SW 1271 (cell line): ENCODE results near the gene NR2F1-AS1.

Experiments
- DNase-seq, 2 experiments: peaks; one replicate each; lab custom pipeline; 2025; lab: John Stamatoyannopoulos, UW

The NR2F1-AS1 gene

DNA sequence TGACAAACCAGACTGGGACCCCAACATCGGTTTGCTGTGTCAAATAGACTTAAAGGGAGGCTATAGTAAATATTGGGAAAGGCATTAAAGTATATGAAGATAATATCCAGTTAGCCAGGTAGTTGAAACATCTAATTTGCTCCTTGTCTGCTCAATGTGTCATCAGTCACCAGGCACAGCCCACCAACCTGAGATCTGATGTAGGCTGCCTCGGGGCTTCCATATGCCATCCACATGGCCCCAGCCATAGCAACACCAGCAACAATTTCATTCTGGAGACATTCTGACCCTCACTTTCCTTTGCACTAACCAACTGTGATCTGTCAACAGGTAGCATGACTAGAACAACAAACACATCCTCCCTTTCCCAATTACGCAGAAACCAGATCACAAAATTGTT lies 196.0 kb downstream of the NR2F1-AS1 start:
- DNase-seq: no peak

DNA sequence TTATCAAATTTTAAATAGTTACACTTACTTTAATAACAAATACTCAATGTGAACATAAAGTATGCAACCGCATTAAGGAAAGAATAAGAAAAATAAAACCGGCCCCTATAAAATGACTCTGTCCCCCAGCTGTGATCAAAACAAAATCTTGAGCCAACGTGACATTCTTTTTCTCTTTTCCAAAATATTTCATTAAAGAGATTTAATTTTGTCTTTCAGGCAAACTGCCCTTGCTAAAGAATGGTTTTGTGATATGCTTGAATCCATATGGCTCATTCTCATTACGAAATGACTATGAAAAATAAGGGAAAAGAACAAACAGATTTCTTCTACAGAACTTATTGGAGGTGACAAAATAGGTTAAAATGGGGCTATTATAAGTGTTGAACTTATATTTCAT lies 197.0 kb downstream of the NR2F1-AS1 start:
- DNase-seq: no peak

DNA sequence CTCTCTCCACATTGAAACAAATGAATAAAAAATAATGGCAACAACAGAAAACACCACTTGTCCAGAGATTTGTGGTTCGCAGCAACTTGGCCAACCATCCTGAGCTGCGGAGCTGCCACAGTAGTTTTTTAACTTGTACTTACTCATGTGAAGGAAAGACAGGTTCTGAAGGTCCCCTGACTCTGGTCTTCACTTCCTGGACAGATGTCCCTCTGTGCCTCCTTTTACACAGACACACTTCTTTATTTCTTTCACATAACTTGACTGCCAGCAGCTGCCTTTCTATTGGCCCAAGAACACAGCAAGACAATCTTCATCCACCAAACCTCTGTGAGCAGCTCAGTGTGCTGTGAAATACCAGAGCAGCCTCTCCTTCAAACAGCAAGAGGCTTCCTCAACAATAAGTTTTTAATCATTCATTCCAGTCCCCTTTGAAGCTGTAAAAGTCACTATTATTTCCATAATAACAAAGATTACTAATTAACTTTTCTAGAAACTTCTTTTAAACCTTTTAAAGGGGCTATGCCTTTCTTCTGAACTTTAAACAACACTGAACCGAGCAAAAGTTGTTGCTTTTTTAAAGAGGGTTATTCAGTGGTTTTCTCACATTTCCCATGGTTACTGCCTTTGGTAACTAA lies 198.7 kb downstream of the NR2F1-AS1 start:
- no peak for DNase-seq

DNA sequence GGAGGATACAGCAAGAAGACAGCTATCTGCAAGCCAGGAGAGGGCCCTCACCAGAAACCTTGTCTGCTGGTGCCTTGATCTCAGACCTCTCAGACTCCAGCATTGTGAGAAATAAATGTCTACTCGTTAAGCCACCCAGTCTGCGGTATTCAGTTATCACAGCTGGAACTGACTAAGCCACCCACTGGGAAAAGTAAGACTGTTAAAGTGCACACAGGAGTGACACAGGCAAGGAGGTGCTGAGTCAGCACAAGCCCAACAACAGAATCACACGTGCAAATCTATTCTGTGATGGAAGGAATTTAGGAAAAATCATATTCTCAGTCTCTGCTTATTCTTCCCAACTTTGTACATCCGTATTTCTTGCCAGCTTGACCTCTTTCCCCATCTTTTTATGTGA lies 200.0 kb downstream of the NR2F1-AS1 start:
- no peak for DNase-seq

DNA sequence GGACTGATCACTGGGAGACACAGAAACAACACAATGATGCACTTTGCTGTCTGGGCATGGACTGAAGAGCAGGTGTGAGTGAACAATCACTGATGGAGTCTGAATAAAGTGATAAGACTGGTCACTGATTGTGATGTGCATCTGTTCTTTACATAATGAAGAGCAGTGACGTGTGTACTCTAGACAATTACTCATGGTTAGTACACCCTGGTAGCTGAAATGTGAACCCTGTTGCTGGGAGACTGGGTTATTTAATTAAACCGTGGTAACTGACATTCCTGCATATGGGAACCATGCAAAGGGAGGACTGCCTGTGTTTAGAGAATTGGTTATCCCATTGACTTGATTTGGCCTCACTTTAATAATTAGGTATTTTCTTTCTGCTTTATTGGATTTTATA lies 202.9 kb downstream of the NR2F1-AS1 start:
- DNase-seq: no peak

DNA sequence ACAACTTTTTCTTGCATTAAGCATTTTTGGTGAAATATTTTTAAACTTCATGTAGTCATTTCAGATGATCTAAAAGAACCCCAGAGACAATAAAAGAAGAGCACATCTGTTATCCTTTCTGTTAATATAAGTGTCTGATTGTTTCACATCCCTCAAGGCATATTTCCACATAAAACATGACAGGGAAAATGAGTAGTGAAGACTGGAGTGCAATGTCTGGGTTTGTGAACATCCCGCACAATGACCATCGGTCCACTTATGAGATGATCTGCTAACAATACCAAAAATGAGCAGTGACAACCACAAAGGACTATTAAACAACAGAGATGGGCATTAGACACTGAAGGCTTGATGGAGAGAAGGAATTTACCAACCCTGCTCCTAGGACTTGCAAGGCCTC lies 209.1 kb downstream of the NR2F1-AS1 start:
- no peak for DNase-seq

DNA sequence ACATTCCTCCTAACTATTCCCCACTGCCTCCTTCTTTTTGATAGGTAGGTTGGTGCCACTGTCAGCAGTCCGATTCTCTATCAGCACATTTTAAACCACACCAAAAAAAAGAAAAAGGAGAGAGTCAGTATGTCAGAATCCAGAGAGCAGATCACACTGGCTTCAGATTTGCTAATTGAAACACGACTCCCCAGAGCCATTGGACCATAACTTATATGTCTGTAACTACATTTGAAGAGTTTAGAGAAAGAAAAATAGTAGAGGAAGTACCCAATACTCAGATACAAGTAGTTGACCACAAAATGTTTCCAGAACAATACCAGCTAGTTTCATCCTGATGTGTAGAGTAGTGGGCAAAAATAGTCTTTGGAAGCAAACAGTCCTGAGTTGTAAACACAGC lies 216.6 kb downstream of the NR2F1-AS1 start:
- DNase-seq: no peak

DNA sequence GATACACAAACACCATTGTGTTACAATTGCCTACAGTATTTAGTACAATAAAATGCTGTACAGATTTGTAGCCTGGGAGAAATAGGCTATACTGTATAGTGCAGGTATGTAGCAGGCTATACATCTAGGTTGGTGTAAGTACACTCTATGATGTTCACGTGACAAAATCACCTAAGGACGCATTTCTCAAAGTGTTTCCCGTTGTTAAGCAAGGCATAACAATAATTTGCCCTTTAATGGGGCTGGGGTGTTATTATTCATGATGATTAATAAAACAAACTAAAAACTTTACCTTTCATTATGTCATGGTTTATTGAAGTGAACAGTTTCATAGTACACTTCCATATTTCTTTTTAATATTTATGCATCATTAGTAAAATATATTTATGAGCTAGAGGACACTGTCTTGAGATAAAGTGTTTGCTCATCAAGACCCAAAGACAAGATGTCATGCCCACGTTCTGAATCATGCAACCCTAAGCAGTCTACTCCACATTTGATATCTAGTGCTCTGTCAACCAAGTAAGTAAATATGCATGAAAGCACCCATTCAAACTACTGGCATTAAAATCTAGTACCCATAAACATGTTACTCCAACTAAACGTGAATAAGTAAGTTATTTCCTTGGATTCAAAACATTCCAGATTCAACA lies 220.5 kb downstream of the NR2F1-AS1 start:
- DNase-seq: no peak

DNA sequence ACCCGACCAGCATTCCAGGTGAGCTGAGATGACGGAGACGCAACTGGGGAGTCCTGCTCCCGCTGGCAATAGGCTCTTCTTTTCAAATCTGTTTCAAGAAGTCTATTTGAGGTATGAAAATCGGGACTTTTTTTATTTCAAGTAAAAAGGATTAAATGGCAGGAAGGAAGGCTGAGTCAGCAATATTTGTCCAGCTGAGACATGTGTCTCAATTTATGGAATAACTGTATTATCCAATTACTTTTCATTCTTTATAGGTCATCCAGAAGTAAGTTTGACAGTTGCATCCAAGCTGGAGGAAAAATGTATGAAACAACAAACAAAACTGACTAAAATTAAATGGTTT lies 221.1 kb downstream of the NR2F1-AS1 start:
- DNase-seq: peak in 1 of 2 experiments; percentile 35
